Choroid plexus epithelial cell (primary cell): ENCODE measurements around the gene MBTPS1.

ENCODE experiments used
- DNase-seq: peaks from one replicate; pipeline ENCODE4 v3.0.0-alpha.2; 2010; ENCODE audit warnings: low read depth
- H3K4me3 ChIP-seq: 2 replicates; pipeline ENCODE4 v1.5.1; 2011; ENCODE audit warnings: low read depth, mild to moderate bottlenecking, control low read depth, low read length, moderate library complexity
- TF ChIP-seq, protein P1 (sequence below): conservative IDR thresholded peaks from 2 replicates; pipeline ENCODE4 v1.5.1; 2011; ENCODE audit warnings: low read depth, mild to moderate bottlenecking, control low read depth, inconsistent platforms, low read length, moderate library complexity

MBTPS1 gene

DNA sequence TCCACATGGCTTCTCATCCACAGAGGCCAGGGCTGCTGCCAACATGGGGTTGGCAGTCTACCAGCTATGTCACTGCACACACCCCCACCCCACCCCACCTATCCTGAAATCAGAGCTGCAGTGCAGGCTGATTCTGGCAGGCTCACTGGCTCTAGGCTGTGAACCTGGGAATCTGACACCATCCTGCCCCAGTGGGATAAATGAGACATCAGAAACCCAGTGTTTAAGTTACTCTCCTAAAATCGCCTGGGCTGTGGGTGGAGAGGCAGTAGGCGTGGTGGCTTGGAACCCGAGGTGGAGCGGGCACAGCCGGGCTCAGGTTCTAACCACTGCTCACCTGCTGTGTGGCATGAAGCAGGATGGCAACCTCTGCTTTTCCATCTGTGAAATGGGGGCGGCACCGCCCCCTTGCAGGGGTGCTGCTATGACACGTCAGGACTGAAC is 79.7 kb downstream of the MBTPS1 start:
- TF ChIP-seq, protein P1, sequence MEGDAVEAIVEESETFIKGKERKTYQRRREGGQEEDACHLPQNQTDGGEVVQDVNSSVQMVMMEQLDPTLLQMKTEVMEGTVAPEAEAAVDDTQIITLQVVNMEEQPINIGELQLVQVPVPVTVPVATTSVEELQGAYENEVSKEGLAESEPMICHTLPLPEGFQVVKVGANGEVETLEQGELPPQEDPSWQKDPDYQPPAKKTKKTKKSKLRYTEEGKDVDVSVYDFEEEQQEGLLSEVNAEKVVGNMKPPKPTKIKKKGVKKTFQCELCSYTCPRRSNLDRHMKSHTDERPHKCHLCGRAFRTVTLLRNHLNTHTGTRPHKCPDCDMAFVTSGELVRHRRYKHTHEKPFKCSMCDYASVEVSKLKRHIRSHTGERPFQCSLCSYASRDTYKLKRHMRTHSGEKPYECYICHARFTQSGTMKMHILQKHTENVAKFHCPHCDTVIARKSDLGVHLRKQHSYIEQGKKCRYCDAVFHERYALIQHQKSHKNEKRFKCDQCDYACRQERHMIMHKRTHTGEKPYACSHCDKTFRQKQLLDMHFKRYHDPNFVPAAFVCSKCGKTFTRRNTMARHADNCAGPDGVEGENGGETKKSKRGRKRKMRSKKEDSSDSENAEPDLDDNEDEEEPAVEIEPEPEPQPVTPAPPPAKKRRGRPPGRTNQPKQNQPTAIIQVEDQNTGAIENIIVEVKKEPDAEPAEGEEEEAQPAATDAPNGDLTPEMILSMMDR: no peak
- no peak overlapping the region for H3K4me3 ChIP-seq
- DNase-seq: no peak

DNA sequence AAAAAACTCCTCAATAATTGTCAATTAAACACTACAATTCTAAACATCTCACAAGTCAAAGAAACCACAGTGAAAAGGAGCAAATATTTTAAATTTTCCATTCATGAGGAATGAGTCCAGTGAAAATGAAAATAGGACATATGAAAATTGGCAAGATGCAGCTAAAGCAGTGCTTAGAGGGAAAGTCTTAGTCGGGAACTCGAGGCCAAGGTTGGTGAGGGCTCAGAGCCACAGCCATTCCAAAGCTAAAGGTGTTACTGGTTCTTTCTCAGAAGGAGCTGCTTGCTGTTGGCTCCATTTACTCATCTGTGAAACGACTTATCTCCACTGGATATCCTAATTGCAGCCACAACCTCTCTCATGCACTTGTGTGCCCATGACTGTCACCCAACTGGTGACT is 80.6 kb downstream of the MBTPS1 start:
- no peak for DNase-seq
- TF ChIP-seq, protein P1: no peak
- H3K4me3 ChIP-seq: no peak overlapping the region

GRCh38 chr16:84034516-84034915 is 82.2 kb downstream of the MBTPS1 start:
- H3K4me3 ChIP-seq: no peak overlapping the region
- no peak for DNase-seq
- TF ChIP-seq, protein P1: no peak

GRCh38 chr16:84033251-84034195 is 83.2 kb downstream of the MBTPS1 start:
- DNase-seq: no peak
- H3K4me3 ChIP-seq: no peak overlapping the region
- TF ChIP-seq, protein P1: no peak

GRCh38 chr16:84032458-84033178 is 84.1 kb downstream of the MBTPS1 start:
- no peak for DNase-seq
- TF ChIP-seq, protein P1: no peak

DNA sequence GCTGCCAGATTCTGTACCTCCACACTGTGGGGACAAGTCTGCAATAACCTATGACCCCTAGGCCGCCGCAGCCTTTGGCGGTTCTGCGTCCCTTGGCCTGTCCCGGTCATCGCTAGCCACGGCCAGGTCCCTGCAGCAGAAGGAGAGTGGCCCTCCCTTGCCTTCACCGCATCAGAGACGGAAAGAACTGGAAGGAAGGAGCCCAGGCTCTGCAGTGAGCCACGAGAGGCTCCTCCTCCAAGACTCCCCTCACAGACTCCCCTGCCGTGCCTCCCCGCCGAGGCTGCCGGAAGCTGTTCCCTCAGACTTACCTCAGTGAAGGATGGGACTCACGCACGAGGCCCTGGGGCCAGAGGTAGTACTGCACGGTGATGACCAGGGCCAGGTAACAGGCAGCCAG is 85.2 kb downstream of the MBTPS1 start:
- no peak overlapping the region for H3K4me3 ChIP-seq
- DNase-seq: no peak
- TF ChIP-seq, protein P1: no peak

More at GRCh38 chr16:84032458-84033178, 84.1 kb downstream of the MBTPS1 start:
- no peak overlapping the region for H3K4me3 ChIP-seq
